Right ventricle myocardium inferior (tissue), 1 donor: Measurements from ENCODE around the gene FGF13. TPM values are rescaled to one million over a fixed set of nuclear protein-coding genes. Genes with fewer than 3 reads are reported as not detected.

ENCODE experiments used
- ATAC-seq: fragments of 200-7000 bp; cut with Tn5 transposase; one replicate; pipeline ENCODE4 v1.9.1; 2020; ENCODE audit warnings: mild to moderate bottlenecking, moderate library complexity
- DNase-seq: peaks from one replicate; pipeline ENCODE4 v3.0.0; 2021; ENCODE audit errors: missing footprints
- intact Hi-C: fragments of 100-400 bp; cut with DNase I; formaldehyde crosslinking; loops from one replicate; pipeline ENCODE4 v1.11.0; 2022
- microRNA-seq: library from miRNA; unstranded; fragments of <30 nt; microRNA quantifications from one replicate; pipeline ENCODE4 v1.2.0, GENCODE V29; 2020
- total RNA-seq: library from RNA; stranded (reverse); fragmentation: NEBNext Ultra II Directional; extraction: Animal tissue kit (Norgen Biotek cat#: 25700); gene quantifications from one replicate; pipeline ENCODE4 v1.2.1, GENCODE V29; 2021
- donor health status: DM: no; HTN: yes; CAD: no; lungs with severe emphysema.

FGF13 gene
- total RNA-seq, 1 donor from 2014 or later, result 0.51 TPM

DNA sequence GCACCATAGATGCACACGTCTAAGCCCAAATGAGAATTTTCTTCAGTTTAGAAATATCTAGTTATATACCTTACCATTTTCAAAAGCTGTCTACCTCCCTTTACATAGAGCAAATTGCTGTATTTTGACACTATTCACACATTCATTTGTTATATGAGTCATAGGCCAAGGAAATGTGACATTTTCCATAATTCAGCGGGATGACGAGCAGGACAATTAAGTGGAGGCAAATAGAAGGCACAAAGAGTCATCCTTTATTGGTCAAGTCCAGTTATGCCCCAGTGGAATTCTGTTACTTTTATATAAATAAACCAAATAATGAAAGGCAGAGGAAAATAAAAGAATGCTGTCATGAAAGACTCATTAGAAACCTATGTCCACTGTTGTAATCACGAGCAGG is 27.9 kb downstream of the FGF13 start:
- intact Hi-C loops, result no loop called here
- ATAC-seq, result no peak
- no peak for DNase-seq

DNA sequence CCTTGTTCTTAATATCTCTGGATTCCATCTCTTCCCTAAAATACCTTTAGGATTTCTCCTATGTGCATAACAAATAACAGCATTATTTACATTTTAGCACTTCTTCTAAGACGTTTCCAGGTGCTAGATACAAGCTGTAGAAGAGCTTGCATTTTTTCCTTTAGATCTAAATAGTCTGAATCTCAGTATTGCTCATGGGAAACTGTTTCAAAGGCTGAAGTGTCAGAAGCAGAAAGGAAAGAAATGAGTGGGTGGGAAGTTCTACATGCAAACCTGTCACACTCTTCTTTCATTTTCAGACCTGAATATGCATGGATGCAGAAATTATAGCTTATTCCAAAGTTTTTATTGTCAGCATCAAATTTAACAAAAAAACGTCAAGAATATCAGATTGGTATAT is 41.8 kb downstream of the FGF13 start:
- intact Hi-C loops, result no loop called here

DNA sequence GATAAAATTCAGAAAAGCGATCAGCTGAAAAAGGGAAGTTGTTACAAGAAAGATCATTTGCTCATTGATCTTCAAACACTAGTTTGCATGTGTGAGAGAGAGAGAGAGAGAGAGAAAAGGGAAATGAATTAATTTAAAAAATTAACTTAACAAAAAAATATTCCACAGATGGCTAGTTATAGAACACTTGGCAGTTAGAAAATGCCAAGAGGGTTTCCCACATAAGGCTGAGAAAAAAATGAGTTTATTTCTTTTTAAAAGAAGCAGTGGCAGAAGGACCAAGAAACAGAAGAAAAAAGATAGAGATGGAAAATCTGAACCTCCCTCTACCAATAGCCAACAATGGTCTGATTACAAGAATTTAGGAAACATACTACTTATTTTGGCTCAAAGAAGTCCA is 47.1 kb downstream of the FGF13 start:
- intact Hi-C loops, result no loop called here
- DNase-seq, result no peak
- ATAC-seq, result no peak

More for the DNA sequence above, 41.8 kb downstream of the FGF13 start:
- no peak for DNase-seq
- no peak for ATAC-seq

DNA sequence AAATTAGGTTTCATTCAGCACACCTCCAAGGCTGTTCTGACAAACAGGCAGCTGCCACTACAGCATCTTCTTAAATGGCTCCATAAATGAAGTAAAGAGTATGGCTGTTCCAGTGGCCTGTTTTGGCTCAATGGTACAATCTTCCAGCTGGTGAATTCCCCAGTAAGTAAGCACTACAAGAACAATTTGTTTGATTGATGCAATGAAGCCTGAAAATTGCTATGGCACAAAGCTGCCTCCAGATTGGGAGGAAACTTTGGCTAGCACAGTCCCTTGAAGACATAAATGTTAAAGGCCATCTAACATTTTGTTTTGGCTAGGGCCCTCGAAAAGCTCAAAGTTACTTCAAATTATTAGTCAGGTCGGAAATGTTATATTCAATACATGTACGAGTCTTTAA is 47.5 kb downstream of the FGF13 start:
- DNase-seq, result no peak
- intact Hi-C loops, result no loop called here
- no peak for ATAC-seq

DNA sequence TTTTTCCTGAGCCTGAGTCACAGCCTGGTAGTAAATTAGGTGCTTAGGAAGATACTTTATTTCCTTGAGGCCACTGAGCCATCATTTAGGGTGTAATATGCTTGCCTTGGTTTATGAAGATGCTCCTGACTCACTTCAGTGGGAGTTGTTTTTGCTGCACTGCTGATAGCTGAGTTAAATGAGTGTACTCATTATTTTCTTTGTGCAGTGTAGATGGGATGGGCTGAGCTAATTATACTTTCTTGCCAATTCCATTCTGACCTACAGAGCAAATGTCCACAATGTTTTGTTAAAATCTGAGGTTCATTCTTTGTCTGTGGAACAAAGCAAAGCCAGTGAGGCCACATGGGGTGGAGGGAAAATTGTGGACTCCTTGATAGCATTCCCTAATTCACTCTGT is 60.0 kb downstream of the FGF13 start:
- intact Hi-C loops, result no loop called here
- DNase-seq, result no peak
- ATAC-seq, result no peak

DNA sequence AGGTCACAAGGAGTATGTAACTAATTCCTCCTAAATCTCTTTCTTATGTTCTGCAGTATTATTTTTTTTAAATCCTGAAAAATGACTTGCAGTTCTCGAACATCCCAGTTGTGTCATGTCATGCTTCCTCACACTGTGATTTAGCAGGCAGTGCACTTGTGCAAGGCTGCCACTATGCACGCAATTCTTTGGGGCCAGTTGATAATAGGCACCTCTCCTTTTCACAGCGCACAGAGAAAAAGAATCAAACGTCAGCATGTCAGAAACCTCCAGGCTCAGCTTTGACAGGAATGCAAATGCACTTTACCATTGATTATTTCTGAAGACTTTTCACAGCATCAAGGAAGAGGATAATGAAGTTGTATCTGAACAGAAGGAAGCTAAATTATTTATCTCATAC is 62.9 kb downstream of the FGF13 start:
- intact Hi-C loops, result no loop called here
- no peak for DNase-seq
- no peak for ATAC-seq

DNA sequence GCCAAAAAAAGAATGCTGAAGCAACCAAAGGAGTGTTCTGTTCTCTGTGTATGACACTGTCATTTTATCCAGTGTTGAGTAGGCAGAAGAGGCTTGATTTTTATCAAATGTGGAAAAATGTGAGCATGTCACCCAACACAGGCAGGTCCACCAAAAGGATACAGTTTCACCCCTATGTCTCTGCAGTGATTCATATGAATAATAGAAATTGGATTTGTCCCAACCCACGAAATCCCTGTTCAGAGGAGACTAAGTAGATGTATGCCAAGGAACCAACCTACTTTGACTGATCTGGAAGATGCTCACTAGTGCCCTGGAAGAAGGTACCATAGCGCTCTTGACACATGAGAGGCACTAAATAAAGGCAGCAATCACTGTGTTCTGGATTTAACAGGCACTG is 72.5 kb downstream of the FGF13 start:
- intact Hi-C loops, result no loop called here
- no peak for ATAC-seq

More for the DNA sequence above, 72.5 kb downstream of the FGF13 start:
- DNase-seq, result no peak

Small RNA genes within 50 kb of the gene (microRNA-seq; reads per million reads assigned to microRNA genes)
- not detected for gene MIR504
